ENCODE measurements around the gene COL1A1. TPM values are rescaled to one million over a fixed set of nuclear protein-coding genes. Genes with fewer than 3 reads are reported as not detected.

COL1A1 gene
- total RNA-seq, 1 donor from 2014 or later, result 171 TPM

DNA sequence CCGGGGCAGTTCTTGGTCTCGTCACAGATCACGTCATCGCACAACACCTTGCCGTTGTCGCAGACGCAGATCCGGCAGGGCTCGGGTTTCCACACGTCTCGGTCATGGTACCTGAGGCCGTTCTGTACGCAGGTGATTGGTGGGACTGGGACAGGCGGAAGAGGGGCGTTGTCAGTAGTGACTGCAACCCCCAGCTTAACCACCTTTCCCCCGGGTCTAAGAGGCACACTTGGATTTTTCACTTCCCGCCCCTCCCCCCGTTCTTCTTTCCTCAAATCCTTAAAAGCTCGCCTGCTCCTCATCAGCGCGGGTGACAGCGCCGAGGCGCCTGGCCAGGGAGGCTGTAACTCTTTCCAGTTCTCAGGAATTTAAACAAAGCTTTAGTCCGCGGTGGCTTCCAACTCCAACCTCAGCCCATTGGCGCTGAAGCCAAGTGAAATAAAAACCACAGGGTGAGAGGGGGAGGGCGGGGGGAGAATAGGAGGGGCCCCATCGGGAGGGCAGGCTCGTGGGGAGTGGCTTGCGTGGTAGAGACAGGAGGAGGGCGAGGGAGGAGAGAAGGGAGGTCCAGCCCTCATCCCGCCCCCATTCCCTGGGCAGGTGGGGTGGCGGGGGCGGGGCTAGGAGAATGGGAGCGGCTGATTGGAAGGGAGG lies 1.5 kb downstream of the COL1A1 start:
- Histone ChIP-seq H3K4me3 (peak overlapping the region; percentile 79 to 81), H3K4me1 (peaks cover 75% of the 10 kb centered on the region), H3K9me3 (no peaks in the 10 kb centered on the region), H3K27ac (peak overlapping the region; percentile 97), H3K36me3 (peaks cover 4 to 39% of the 10 kb centered on the region in 2 donors), H3K27me3 (no peaks in the 10 kb centered on the region)
- DNase-seq (ENCODE audit: extremely low spot score in 2 of 2), result peak in 1 of 2 donors; percentile 98
- TF ChIP-seq CTCF (IDR thresholded peaks at IDR 0.05) (no peak), POLR2AphosphoS5 (IDR thresholded peaks at IDR 0.05; ENCODE audit: insufficient read depth in 1 of 2, low read depth in 1 of 2) (peak in 1 of 2 donors; percentile 74), POLR2A (IDR thresholded peaks at IDR 0.05) (no peak)
- intact Hi-C loops (cut with DNase I), result loop anchor here (1.0 kb wide), 1 partner anchor 73 kb away; no protein-coding TSS in a partner anchor

GRCh38 chr17:50199211-50199802 lies 2.1 kb downstream of the COL1A1 start:
- DNase-seq (ENCODE audit: extremely low spot score in 2 of 2), result no peak
- Histone ChIP-seq H3K27me3 (no peaks in the 10 kb centered on the region), H3K4me1 (peaks cover 75% of the 10 kb centered on the region), H3K36me3 (peaks cover 4 to 45% of the 10 kb centered on the region in 2 donors), H3K9me3 (no peaks in the 10 kb centered on the region), H3K27ac (peak overlapping the region; percentile 97), H3K4me3 (peak overlapping the region; percentile 79 to 81)
- TF ChIP-seq POLR2AphosphoS5 (IDR thresholded peaks at IDR 0.05; ENCODE audit: insufficient read depth in 1 of 2, low read depth in 1 of 2), result no peak
- TF ChIP-seq CTCF (IDR thresholded peaks at IDR 0.05), result no peak
- no peak for TF ChIP-seq POLR2A (IDR thresholded peaks at IDR 0.05)
- intact Hi-C loops (cut with DNase I), result no loop called here

DNA sequence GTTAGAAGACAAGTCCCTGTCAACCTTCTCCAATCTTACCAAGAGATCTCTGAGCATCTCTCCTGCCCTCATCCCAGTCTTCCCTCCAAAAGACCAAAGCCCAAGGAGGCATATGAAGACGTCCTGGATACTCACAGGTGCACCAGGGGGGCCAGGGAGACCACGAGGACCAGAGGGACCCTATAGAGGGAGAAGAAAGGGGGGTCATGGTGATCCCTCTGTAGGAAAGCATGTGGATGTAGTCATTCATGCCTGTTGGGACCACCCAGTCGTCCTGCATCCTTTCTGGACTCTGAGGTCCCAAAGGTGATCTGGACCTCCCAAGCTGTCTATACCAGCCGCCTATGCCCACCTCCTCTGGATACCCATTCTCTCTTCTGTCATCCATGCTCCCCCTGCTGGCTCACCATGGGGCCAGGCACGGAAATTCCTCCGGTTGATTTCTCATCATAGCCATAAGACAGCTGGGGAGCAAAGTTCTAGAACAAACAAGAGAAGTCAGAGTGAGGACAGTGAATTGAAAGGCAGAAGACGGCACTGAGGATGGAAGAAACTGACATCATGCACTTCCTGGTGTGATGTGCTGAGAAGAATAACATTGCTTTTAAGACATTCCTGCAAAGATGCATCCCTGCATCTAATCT lies 3.3 kb downstream of the COL1A1 start:
- peak overlapping the region; percentile 97 for H3K27ac ChIP-seq
- peaks cover 4 to 55% of the 10 kb centered on the region in 2 donors for H3K36me3 ChIP-seq
- TF ChIP-seq POLR2AphosphoS5 (IDR thresholded peaks at IDR 0.05; ENCODE audit: insufficient read depth in 1 of 2, low read depth in 1 of 2) (peak in 1 of 2 donors; percentile 12), CTCF (IDR thresholded peaks at IDR 0.05) (peak; percentile 13 to 45 (median 28)), POLR2A (IDR thresholded peaks at IDR 0.05) (no peak)
- H3K4me1 ChIP-seq, result peaks cover 81% of the 10 kb centered on the region
- no peaks in the 10 kb centered on the region for H3K9me3 ChIP-seq
- intact Hi-C loops (cut with DNase I), result no loop called here
- no peak for DNase-seq (ENCODE audit: extremely low spot score in 2 of 2)
- H3K27me3 ChIP-seq, result no peaks in the 10 kb centered on the region
- H3K4me3 ChIP-seq, result peak overlapping the region in 1 of 2 donors; percentile 79

- no peaks in the 10 kb centered on the region for H3K27me3 ChIP-seq
- peaks cover 4 to 69% of the 10 kb centered on the region in 2 donors for H3K36me3 ChIP-seq
- intact Hi-C loops (cut with DNase I), result no loop called here
- peak overlapping the region; percentile 97 for H3K27ac ChIP-seq
- no peak for TF ChIP-seq POLR2A (IDR thresholded peaks at IDR 0.05)
- TF ChIP-seq POLR2AphosphoS5 (IDR thresholded peaks at IDR 0.05; ENCODE audit: insufficient read depth in 1 of 2, low read depth in 1 of 2), result no peak
- no peak for TF ChIP-seq CTCF (IDR thresholded peaks at IDR 0.05)
- H3K4me3 ChIP-seq, result peak overlapping the region in 1 of 2 donors; percentile 79
- peaks cover 83% of the 10 kb centered on the region for H3K4me1 ChIP-seq
- no peak for DNase-seq (ENCODE audit: extremely low spot score in 2 of 2)
- H3K9me3 ChIP-seq, result no peaks in the 10 kb centered on the region
These were observed 4.6 kb downstream of the COL1A1 start for GRCh38 chr17:50196826-50197225.
